Esophagus muscularis mucosa (tissue), 4 donors: ENCODE results near the gene ZNF526.

Experiments used
- EP300 ChIP-seq: sonication (generic); formaldehyde crosslinking; IDR thresholded peaks from one replicate; pipeline ENCODE4 v1.6.1; 2017; ENCODE audit warnings: antibody characterized with exemption
- POLR2A ChIP-seq: fragments of 450-650 bp; IDR thresholded peaks from one replicate; pipeline ENCODE4 v1.6.1; 2017; ENCODE audit warnings: antibody characterized with exemption, moderate library complexity, mild to moderate bottlenecking, low read depth
- POLR2AphosphoS5 ChIP-seq, 2 donors: sonication (generic); formaldehyde crosslinking; IDR thresholded peaks; one replicate each; pipeline ENCODE4 v1.6.1; 2017; ENCODE audit warnings: antibody characterized with exemption in 2 of 2
- TF ChIP-seq, protein P1 (sequence below), 3 experiments: fragments of 200-600 bp in 2 of 3; fragments of 450-650 bp in 1 of 3; sonication (generic) in 2 of 3; IDR thresholded peaks; one replicate each; pipeline ENCODE4 v1.5.1; 2017 to 2019; ENCODE audit warnings: antibody characterized with exemption in 3 of 3, mild to moderate bottlenecking in 2 of 3, moderate library complexity in 1 of 3

- TF ChIP-seq, protein P1, sequence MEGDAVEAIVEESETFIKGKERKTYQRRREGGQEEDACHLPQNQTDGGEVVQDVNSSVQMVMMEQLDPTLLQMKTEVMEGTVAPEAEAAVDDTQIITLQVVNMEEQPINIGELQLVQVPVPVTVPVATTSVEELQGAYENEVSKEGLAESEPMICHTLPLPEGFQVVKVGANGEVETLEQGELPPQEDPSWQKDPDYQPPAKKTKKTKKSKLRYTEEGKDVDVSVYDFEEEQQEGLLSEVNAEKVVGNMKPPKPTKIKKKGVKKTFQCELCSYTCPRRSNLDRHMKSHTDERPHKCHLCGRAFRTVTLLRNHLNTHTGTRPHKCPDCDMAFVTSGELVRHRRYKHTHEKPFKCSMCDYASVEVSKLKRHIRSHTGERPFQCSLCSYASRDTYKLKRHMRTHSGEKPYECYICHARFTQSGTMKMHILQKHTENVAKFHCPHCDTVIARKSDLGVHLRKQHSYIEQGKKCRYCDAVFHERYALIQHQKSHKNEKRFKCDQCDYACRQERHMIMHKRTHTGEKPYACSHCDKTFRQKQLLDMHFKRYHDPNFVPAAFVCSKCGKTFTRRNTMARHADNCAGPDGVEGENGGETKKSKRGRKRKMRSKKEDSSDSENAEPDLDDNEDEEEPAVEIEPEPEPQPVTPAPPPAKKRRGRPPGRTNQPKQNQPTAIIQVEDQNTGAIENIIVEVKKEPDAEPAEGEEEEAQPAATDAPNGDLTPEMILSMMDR (IDR thresholded peaks at IDR 0.05): peak; percentile 15 to 57 (median 29)
- TF ChIP-seq EP300: no peak
- no peak for TF ChIP-seq POLR2AphosphoS5 (IDR thresholded peaks at IDR 0.05)
- TF ChIP-seq POLR2A: no peak
These were observed 43.0 kb upstream of the ZNF526 start for GRCh38 chr19:42176990-42177685.
